ENCODE measurements around the gene FCRL4. TPM values are rescaled to one million over a fixed set of nuclear protein-coding genes. Genes with fewer than 3 reads are reported as not detected.

The FCRL4 gene
- total and polyA plus RNA-seq, 2 donors (not counting 3 experiments of a cell fraction or from before 2014, with no cell fraction given): not detected

DNA sequence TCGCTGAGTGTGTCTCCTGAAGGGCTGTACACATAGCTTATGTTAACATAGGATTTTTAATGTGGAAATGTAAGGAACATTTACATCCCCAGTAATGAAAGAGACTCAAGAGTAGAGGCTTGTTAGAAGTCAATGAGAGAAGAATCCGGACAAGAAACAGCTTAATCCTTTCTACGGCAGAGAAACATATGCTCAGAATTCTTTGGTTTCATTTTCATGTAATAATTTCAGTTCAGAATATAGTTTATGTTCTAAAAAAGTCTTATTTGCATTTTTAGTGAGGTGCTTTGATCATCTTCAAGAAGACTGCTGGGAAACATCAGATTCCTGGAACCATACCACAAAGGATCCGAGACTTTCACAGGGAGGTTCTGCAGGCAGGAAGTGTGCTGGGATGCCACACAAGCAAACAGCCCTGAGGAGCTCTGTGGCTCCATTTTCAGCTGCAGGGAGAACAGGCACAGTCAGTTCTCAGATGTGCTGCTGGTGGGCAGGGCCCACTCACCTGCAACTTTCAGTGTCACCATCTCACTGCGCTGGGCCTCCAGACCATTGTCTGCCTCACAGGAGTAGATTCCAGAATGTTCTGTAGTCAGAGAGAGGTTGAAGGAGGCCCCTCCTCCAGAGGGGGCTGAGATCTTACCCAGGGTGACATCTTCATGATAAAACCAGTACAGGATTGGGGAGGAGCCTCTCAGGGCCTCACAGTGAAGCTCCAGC is 74.0 kb downstream of the FCRL4 start:
- Histone ChIP-seq H3K4me2 (ENCODE audit: insufficient read depth, low read length) (no peak overlapping the region), H3K9me1 (replicated peaks; ENCODE audit: control insufficient read depth, extremely low read depth, insufficient read depth, low read length) (no peaks in the 10 kb centered on the region), H3K4me1 (ENCODE audit: control insufficient read depth, extremely low read depth, insufficient read depth, low read length) (no peaks in the 10 kb centered on the region), H3K9me3 (replicated peaks; ENCODE audit: control insufficient read depth, insufficient read depth, low read length) (no peaks in the 10 kb centered on the region), H3K9ac (replicated peaks; ENCODE audit: extremely low read depth, insufficient read depth, low read length) (no peak overlapping the region), H2AFZ (ENCODE audit: low read depth, low read length) (no peak overlapping the region), H3K27ac (ENCODE audit: insufficient read depth, low read depth, low read length) (no peak overlapping the region), H3K79me2 (ENCODE audit: control insufficient read depth, insufficient read depth, low read length) (no peaks in the 10 kb centered on the region), H3K36me3 (ENCODE audit: control insufficient read depth in 2 of 2, extremely low read depth in 1 of 2, insufficient read depth in 2 of 2, low read length in 2 of 2) (no peaks in the 10 kb centered on the region), H3K27me3 (ENCODE audit: control insufficient read depth in 2 of 2, insufficient read depth in 2 of 2, low read length in 2 of 2) (no peaks in the 10 kb centered on the region), H3K4me3 (replicated peaks in 1 of 3; ENCODE audit: insufficient read depth in 1 of 3, low read depth in 1 of 3, low read length in 3 of 3) (no peak overlapping the region), H4K20me1 (replicated peaks; ENCODE audit: control insufficient read depth, extremely low read depth, insufficient read depth, low read length) (no peaks in the 10 kb centered on the region)
- no TSS peak for BruUV-seq (replicated peaks)
- dilution Hi-C loops (cut with MboI; ENCODE audit: extremely low pct_ligation_motif_present, low sequenced_read_pairs): no loop called here
- FAIRE-seq: no peak
- no peak for TF ChIP-seq GATA2 (IDR thresholded peaks at IDR 0.05; ENCODE audit: insufficient read depth, insufficient read length, low read depth, low read length)
- TF ChIP-seq JUN (IDR thresholded peaks at IDR 0.05; ENCODE audit: borderline replicate concordance, insufficient read depth, insufficient read length, low read depth): no peak
- no peak for TF ChIP-seq POLR2AphosphoS5 (IDR thresholded peaks at IDR 0.05; ENCODE audit: insufficient read depth, low read depth, low read length)
- TF ChIP-seq, protein P1, sequence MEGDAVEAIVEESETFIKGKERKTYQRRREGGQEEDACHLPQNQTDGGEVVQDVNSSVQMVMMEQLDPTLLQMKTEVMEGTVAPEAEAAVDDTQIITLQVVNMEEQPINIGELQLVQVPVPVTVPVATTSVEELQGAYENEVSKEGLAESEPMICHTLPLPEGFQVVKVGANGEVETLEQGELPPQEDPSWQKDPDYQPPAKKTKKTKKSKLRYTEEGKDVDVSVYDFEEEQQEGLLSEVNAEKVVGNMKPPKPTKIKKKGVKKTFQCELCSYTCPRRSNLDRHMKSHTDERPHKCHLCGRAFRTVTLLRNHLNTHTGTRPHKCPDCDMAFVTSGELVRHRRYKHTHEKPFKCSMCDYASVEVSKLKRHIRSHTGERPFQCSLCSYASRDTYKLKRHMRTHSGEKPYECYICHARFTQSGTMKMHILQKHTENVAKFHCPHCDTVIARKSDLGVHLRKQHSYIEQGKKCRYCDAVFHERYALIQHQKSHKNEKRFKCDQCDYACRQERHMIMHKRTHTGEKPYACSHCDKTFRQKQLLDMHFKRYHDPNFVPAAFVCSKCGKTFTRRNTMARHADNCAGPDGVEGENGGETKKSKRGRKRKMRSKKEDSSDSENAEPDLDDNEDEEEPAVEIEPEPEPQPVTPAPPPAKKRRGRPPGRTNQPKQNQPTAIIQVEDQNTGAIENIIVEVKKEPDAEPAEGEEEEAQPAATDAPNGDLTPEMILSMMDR (IDR thresholded peaks at IDR 0.05; ENCODE audit: extremely low read depth in 1 of 2, insufficient read depth in 1 of 2, low read depth in 1 of 2, low read length in 2 of 2): no peak
- TF ChIP-seq EZH2 (IDR thresholded peaks at IDR 0.05; ENCODE audit: borderline replicate concordance, low read depth, low read length, severe bottlenecking): no peak
- TF ChIP-seq, protein P2, sequence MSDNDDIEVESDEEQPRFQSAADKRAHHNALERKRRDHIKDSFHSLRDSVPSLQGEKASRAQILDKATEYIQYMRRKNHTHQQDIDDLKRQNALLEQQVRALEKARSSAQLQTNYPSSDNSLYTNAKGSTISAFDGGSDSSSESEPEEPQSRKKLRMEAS (IDR thresholded peaks at IDR 0.05; ENCODE audit: insufficient read depth, insufficient read length): no peak
- TF ChIP-seq MYC (IDR thresholded peaks at IDR 0.05; ENCODE audit: low read depth, low read length): no peak
- no peak for TF ChIP-seq FOS (IDR thresholded peaks at IDR 0.05; ENCODE audit: borderline replicate concordance, insufficient read depth, low read length)
- TF ChIP-seq POLR2A (IDR thresholded peaks at IDR 0.05; ENCODE audit: low read depth, low read length): no peak
- CTCF ChIA-PET: interaction anchor here (0.9 to 1.3 kb wide), 2 partner anchors 10 to 18 kb away, joined by 4 to 5 read pairs; no protein-coding TSS in a partner anchor
- no peak for DNase-seq (ENCODE audit: low read depth, low spot score)
- POLR2A ChIA-PET: no interaction called here
- intact Hi-C loops (cut with micrococcal nuclease): no loop called here

Other genes starting within 250 kb of the FCRL4 start
- gene FCRL5, start 45.6 kb downstream of the FCRL4 start, total RNA-seq: not detected in 2 replicates
- gene FCRL5, start 45.6 kb downstream of the FCRL4 start, polyA plus RNA-seq: not detected in 2 replicates
- not detected in 2 replicates for gene FCRL3, start 102.7 kb upstream of the FCRL4 start, total RNA-seq
- gene FCRL3, start 102.7 kb upstream of the FCRL4 start, polyA plus RNA-seq: not detected in 2 replicates
- not detected in 2 replicates for gene FCRL2, start 179.0 kb upstream of the FCRL4 start, total RNA-seq
- gene FCRL2, start 179.0 kb upstream of the FCRL4 start, polyA plus RNA-seq: not detected in 2 replicates
- not detected in 2 replicates for gene FCRL1, start 222.0 kb upstream of the FCRL4 start, total RNA-seq
- gene FCRL1, start 222.0 kb upstream of the FCRL4 start, polyA plus RNA-seq: not detected in 2 replicates
- not detected in 2 replicates for gene CD5L, start 243.7 kb upstream of the FCRL4 start, total RNA-seq
- not detected in 2 replicates for gene CD5L, start 243.7 kb upstream of the FCRL4 start, polyA plus RNA-seq